Panc1 (cell line): ENCODE data around the gene ZFX. TPM values are rescaled to one million over a fixed set of nuclear protein-coding genes. Genes with fewer than 3 reads are reported as not detected.

Experiments used
- ATAC-seq: fragments of 200-7000 bp; cut with Tn5 transposase; 2 replicates; pipeline ENCODE4 v1.9.1; 2020; ENCODE audit warnings: mild to moderate bottlenecking, moderate library complexity
- BruUV-seq: library from RNA; stranded (reverse); fragments of 400-500 nt; replicated peaks from 2 replicates; lab custom pipeline; 2021; lab: Mats Ljungman, UMichigan
- CTCF ChIA-PET: fragments of 300-600 bp; sonication (Branson Sonifier 250); formaldehyde crosslinking; loops from one replicate; lab custom pipeline; 2022; ENCODE audit warnings: antibody characterized with exemption; lab: Charles Lee
- POLR2A ChIA-PET: fragments of 300-600 bp; sonication (Branson Sonifier 250); formaldehyde crosslinking; loops from one replicate; lab custom pipeline; 2022; ENCODE audit warnings: antibody characterized with exemption; lab: Charles Lee
- DNase-seq: peaks from one replicate; pipeline ENCODE4 v3.0.0-alpha.2; 2010; ENCODE audit warnings: low read depth, low spot score
- H3K27ac ChIP-seq: 2 replicates; pipeline ENCODE4 v1.5.1; 2011; ENCODE audit warnings: mild to moderate bottlenecking, low read length, inconsistent platforms
- H3K27me3 ChIP-seq: fragments of 200-500 bp; sonication (Bioruptor generic); 2 replicates; pipeline ENCODE4 v1.6.0; 2014; ENCODE audit warnings: low read length, inconsistent platforms; ENCODE audit not compliant: control insufficient read depth, insufficient read depth
- H3K36me3 ChIP-seq: fragments of 200-500 bp; sonication (Bioruptor generic); 2 replicates; pipeline ENCODE4 v1.5.1; 2014; ENCODE audit warnings: inconsistent platforms, mild to moderate bottlenecking, low read length, moderate library complexity; ENCODE audit not compliant: control insufficient read depth, insufficient read depth
- H3K4me1 ChIP-seq: 2 replicates; pipeline ENCODE4 v1.5.1; 2011; ENCODE audit warnings: inconsistent platforms, mild to moderate bottlenecking, low read length, moderate library complexity; ENCODE audit not compliant: control insufficient read depth, insufficient read depth
- H3K4me3 ChIP-seq, 2 experiments: 2 replicates each; pipeline ENCODE4 v1.5.1; 2011 to 2012; ENCODE audit warnings: low read depth in 2 of 2, low read length in 2 of 2, mild to moderate bottlenecking in 2 of 2, inconsistent platforms in 1 of 2, moderate library complexity in 1 of 2
- H3K9me3 ChIP-seq: fragments of 200-500 bp; sonication (Bioruptor generic); 2 replicates; pipeline ENCODE4 v1.5.1; 2014; ENCODE audit warnings: low read depth, mild to moderate bottlenecking, inconsistent platforms, low read length, moderate library complexity; ENCODE audit not compliant: control insufficient read depth, insufficient read depth
- POLR2AphosphoS5 ChIP-seq: IDR thresholded peaks from 2 replicates; pipeline ENCODE4 v1.6.1; 2012; ENCODE audit warnings: mild to moderate bottlenecking, low read depth, low read length, moderate library complexity
- SIN3A ChIP-seq: IDR thresholded peaks from 2 replicates; pipeline ENCODE4 v1.6.1; 2012; ENCODE audit warnings: low read depth, mild to moderate bottlenecking, low read length, moderate library complexity, borderline replicate concordance; ENCODE audit not compliant: insufficient read depth
- TCF7L2 ChIP-seq: IDR thresholded peaks from 2 replicates; pipeline ENCODE4 v1.6.1; 2011; ENCODE audit warnings: mild to moderate bottlenecking, low read depth, low read length, inconsistent platforms
- in situ Hi-C: cut with HindIII; loops from 2 replicates; pipeline ENCODE4 v1.10.0; 2016; ENCODE audit warnings: low sequenced_read_pairs, low pct_unique_long_range_greater_than_20kb
- intact Hi-C: fragments of 100-400 bp; cut with micrococcal nuclease; formaldehyde crosslinking; loops from one replicate; pipeline ENCODE4 v1.10.0; 2022; ENCODE audit not compliant: unreplicated experiment
- total RNA-seq: library from RNA; stranded (reverse); gene quantifications from one replicate; pipeline ENCODE4 v1.2.1, GENCODE V29; 2021; ENCODE audit not compliant: unreplicated experiment
- TF ChIP-seq, protein P1 (sequence below), 2 experiments: IDR thresholded peaks; 2 replicates each; pipeline ENCODE4 v1.6.1; 2011 to 2012; ENCODE audit warnings: low read depth in 2 of 2, control low read depth in 1 of 2, low read length in 1 of 2, mild to moderate bottlenecking in 1 of 2, moderate library complexity in 1 of 2; ENCODE audit not compliant: insufficient read depth in 1 of 2
- TF ChIP-seq, protein P2 (sequence below): fragments of 450-650 bp; IDR thresholded peaks from 2 replicates; pipeline ENCODE4 v1.5.1; 2017; ENCODE audit warnings: mild to moderate bottlenecking

The ZFX gene
- total RNA-seq, 1 experiment from 2014 or later = 38.7 TPM

DNA sequence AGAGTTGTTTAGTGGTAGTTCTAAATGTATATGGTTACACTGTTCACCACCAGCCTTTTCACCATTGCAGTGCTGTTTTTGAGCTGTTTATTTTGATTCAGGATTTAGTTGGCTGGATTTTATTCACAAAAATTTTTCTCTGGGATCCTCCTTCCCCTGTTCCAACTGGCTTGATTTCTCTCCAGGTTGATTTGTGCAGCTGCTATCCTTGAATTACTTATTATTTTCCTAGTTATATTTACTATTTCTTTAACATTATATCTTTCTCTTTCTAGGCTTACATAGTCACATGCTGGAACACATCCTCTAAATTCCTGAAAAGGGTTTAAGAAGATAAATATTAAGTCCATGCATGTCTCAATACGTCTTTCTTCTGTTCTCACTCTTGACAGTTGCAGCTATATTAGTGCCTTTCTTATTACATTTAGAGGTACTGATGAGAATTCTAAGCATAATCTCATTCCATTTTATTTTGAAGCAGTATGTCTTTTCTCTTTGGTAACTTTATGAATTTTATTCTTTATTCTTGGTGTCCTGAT lies 82.2 kb downstream of the ZFX start:
- BruUV-seq = no TSS peak
- no peaks in the 10 kb centered on the region for H3K4me1 ChIP-seq
- no peak for ATAC-seq
- no peak overlapping the region for H3K27ac ChIP-seq
- POLR2A ChIA-PET = interaction anchor here (0.6 to 0.7 kb wide), 2 partner anchors 9 to 68 kb away, joined by 5 to 12 read pairs; no protein-coding TSS in a partner anchor
- no peaks in the 10 kb centered on the region for H3K36me3 ChIP-seq
- no peak overlapping the region for H3K4me3 ChIP-seq
- no peaks in the 10 kb centered on the region for H3K27me3 ChIP-seq
- intact Hi-C loops = no loop called here
- no peak for DNase-seq
- no peak for TF ChIP-seq SIN3A
- TF ChIP-seq, protein P1, sequence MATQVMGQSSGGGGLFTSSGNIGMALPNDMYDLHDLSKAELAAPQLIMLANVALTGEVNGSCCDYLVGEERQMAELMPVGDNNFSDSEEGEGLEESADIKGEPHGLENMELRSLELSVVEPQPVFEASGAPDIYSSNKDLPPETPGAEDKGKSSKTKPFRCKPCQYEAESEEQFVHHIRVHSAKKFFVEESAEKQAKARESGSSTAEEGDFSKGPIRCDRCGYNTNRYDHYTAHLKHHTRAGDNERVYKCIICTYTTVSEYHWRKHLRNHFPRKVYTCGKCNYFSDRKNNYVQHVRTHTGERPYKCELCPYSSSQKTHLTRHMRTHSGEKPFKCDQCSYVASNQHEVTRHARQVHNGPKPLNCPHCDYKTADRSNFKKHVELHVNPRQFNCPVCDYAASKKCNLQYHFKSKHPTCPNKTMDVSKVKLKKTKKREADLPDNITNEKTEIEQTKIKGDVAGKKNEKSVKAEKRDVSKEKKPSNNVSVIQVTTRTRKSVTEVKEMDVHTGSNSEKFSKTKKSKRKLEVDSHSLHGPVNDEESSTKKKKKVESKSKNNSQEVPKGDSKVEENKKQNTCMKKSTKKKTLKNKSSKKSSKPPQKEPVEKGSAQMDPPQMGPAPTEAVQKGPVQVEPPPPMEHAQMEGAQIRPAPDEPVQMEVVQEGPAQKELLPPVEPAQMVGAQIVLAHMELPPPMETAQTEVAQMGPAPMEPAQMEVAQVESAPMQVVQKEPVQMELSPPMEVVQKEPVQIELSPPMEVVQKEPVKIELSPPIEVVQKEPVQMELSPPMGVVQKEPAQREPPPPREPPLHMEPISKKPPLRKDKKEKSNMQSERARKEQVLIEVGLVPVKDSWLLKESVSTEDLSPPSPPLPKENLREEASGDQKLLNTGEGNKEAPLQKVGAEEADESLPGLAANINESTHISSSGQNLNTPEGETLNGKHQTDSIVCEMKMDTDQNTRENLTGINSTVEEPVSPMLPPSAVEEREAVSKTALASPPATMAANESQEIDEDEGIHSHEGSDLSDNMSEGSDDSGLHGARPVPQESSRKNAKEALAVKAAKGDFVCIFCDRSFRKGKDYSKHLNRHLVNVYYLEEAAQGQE (IDR thresholded peaks at IDR 0.05; ENCODE audit: insufficient read depth in 1 of 2, low read depth in 2 of 2, low read length in 1 of 2) = no peak
- CTCF ChIA-PET = interaction anchor here (0.7 kb wide), 1 partner anchor 261 kb away, joined by 3 read pairs; no protein-coding TSS in a partner anchor
- no peaks in the 10 kb centered on the region for H3K9me3 ChIP-seq
- in situ Hi-C loops = no loop called here

DNA sequence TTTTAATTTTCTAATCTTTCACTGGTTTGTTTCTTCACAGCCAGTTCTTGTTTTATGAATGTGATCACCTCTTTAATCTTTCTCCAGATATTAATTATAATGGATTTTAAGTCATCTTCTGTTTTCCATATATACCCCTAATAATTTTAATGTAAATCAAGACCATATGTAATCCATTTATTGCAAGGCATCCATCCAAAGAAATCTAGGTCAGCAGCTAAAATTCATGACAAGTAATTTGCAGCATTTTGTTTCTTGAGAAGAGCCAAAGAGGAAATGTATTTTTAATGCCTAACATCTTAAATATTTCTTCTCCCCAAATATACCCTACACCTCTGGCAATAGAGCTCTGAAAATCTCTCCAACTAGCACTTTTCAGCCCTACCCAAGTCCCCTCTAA lies 83.3 kb downstream of the ZFX start:
- no peaks in the 10 kb centered on the region for H3K4me1 ChIP-seq
- no peak overlapping the region for H3K4me3 ChIP-seq
- BruUV-seq = no TSS peak
- ChIA-PET POLR2A (no interaction called here), CTCF (no interaction called here)
- no peaks in the 10 kb centered on the region for H3K36me3 ChIP-seq
- ATAC-seq = no peak
- TF ChIP-seq POLR2AphosphoS5 = no peak
- no peak for TF ChIP-seq TCF7L2
- no peak for TF ChIP-seq SIN3A
- TF ChIP-seq, protein P2, sequence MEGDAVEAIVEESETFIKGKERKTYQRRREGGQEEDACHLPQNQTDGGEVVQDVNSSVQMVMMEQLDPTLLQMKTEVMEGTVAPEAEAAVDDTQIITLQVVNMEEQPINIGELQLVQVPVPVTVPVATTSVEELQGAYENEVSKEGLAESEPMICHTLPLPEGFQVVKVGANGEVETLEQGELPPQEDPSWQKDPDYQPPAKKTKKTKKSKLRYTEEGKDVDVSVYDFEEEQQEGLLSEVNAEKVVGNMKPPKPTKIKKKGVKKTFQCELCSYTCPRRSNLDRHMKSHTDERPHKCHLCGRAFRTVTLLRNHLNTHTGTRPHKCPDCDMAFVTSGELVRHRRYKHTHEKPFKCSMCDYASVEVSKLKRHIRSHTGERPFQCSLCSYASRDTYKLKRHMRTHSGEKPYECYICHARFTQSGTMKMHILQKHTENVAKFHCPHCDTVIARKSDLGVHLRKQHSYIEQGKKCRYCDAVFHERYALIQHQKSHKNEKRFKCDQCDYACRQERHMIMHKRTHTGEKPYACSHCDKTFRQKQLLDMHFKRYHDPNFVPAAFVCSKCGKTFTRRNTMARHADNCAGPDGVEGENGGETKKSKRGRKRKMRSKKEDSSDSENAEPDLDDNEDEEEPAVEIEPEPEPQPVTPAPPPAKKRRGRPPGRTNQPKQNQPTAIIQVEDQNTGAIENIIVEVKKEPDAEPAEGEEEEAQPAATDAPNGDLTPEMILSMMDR = no peak
- TF ChIP-seq, protein P1 (IDR thresholded peaks at IDR 0.05; ENCODE audit: insufficient read depth in 1 of 2, low read depth in 2 of 2, low read length in 1 of 2) = no peak
- no peak for DNase-seq
- no peaks in the 10 kb centered on the region for H3K27me3 ChIP-seq
- no peaks in the 10 kb centered on the region for H3K9me3 ChIP-seq
- no peak overlapping the region for H3K27ac ChIP-seq
- in situ Hi-C loops (no loop called here), intact Hi-C loops (no loop called here)
